ENCODE data around the gene KLHL22. TPM values are rescaled to one million over a fixed set of nuclear protein-coding genes. Genes with fewer than 3 reads are reported as not detected.

The KLHL22 gene
- total and polyA plus RNA-seq, 2 of the 13 experiments (the other 11 are each of a cell fraction or from before 2014, with no cell fraction given), result 10.9 to 14.8 TPM

- TF ChIP-seq ERF (CRISPR knock-in tag; IDR thresholded peaks at IDR 0.05), result no peak
- TF ChIP-seq NR2F2 (IDR thresholded peaks at IDR 0.05; ENCODE audit: borderline replicate concordance, low read depth), result no peak
- TF ChIP-seq JUND (CRISPR knock-in tag; IDR thresholded peaks at IDR 0.05), result no peak
- no peak for TF ChIP-seq GMEB2 (CRISPR knock-in tag; IDR thresholded peaks at IDR 0.05; ENCODE audit: low read depth)
- TF ChIP-seq, protein P1, sequence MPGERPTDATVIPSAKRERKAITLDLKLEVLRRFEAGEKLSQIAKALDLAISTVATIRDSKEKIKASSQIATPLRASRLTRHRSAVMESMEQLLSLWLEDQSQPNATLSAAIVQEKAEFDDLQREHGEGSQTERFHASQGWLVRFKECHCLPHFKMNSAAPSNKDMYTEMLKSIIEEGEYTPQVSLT (CRISPR knock-in tag; IDR thresholded peaks at IDR 0.05; ENCODE audit: borderline replicate concordance, low read depth), result no peak
Measured at GRCh38 chr22:20490941-20491307, 4.7 kb downstream of the KLHL22 start (continued).

DNA sequence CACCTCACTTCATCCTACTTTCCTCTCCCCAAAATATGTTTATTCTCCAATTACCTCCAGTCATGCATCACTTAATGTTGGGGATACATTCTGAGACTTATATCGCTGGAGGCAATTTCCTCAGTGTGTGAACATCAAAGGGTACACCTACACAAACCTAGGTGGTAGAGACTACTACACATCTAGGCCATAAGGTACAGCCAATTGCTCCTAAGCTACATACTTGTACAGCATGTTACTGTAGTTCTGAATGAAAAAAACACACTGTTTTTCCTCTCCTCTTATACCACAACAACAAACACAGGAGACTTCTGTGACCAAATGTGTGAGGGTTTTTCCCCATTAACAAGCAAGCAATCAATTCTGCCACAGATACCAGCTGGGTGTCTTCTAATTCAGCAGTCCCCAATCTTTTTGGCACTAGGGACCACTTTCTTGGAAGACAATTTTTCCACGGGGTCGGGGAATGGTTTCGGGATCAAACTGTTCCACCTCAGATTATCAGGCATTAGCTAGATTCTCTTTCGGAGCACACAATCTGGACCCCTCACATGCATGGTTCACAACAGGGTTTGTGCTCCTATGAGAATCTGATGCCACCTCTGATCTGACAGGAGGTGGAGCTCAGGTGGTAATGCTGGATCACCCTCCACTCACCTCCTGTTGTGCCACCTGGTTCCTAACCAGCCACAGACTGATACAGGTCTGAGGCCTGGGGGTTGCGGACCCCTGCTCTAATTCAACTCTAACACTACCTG lies 5.2 kb downstream of the KLHL22 start:
- ATAC-seq, result no peak
- Histone ChIP-seq H3K27me3 (ENCODE audit: control insufficient read depth in 1 of 2, insufficient read depth in 2 of 2, low read length in 2 of 2) (no peaks in the 10 kb centered on the region; a peak in 1 of 5 replicates), H2AFZ (ENCODE audit: low read length) (no peak overlapping the region), H3K4me3 (replicated peaks in 1 of 3; ENCODE audit: insufficient read depth in 1 of 3, low read depth in 2 of 3, low read length in 3 of 3) (no peak overlapping the region), H3K36me3 (replicated peaks in 1 of 2; ENCODE audit: control insufficient read depth in 1 of 2, insufficient read depth in 2 of 2, low read length in 2 of 2) (peaks cover 2 to 5% of the 10 kb centered on the region in 2 experiments; a peak in 3 of 5 replicates), H3K9me3 (ENCODE audit: low read length) (no peaks in the 10 kb centered on the region), H3K4me1 (ENCODE audit: insufficient read depth, low read length) (peaks cover 22% of the 10 kb centered on the region), H3K79me2 (ENCODE audit: insufficient read depth, low read length) (peaks cover 19% of the 10 kb centered on the region), H3K9ac (ENCODE audit: insufficient read depth, low read depth, low read length) (no peak overlapping the region), H3K27ac (ENCODE audit: extremely low read length, insufficient read depth, low read length) (no peak overlapping the region), H4K20me1 (ENCODE audit: insufficient read depth, low read length) (no peaks in the 10 kb centered on the region), H3K4me2 (ENCODE audit: low read depth, low read length) (no peak overlapping the region)
- no peak for DNase-seq (ENCODE audit: low spot score)
- no peak for FAIRE-seq
- ChIA-PET CTCF (ENCODE audit: low intra/inter-chr PET ratio, low total read pairs) (no interaction called here), POLR2A (no interaction called here)
- no TSS peak for BruUV-seq (replicated peaks)
- in situ Hi-C loops (cut with HindIII; ENCODE audit: extremely low pct_ligation_motif_present, low pct_unique_long_range_greater_than_20kb) (no loop called here), intact Hi-C loops (cut with micrococcal nuclease; ENCODE audit: unreplicated experiment) (loop anchor here (10.0 kb wide), 1 partner anchor 66 kb away; no protein-coding TSS in a partner anchor)
- WGBS (ENCODE audit: low lambda C conversion rate), result 96% methylated on average over 5 of the region's 6 CpGs
- TF ChIP-seq, protein P2, sequence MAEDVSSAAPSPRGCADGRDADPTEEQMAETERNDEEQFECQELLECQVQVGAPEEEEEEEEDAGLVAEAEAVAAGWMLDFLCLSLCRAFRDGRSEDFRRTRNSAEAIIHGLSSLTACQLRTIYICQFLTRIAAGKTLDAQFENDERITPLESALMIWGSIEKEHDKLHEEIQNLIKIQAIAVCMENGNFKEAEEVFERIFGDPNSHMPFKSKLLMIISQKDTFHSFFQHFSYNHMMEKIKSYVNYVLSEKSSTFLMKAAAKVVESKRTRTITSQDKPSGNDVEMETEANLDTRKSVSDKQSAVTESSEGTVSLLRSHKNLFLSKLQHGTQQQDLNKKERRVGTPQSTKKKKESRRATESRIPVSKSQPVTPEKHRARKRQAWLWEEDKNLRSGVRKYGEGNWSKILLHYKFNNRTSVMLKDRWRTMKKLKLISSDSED (CRISPR knock-in tag; IDR thresholded peaks at IDR 0.05), result no peak
- no peak for TF ChIP-seq ZSCAN21 (CRISPR knock-in tag; IDR thresholded peaks at IDR 0.05; ENCODE audit: borderline replicate concordance)
- TF ChIP-seq GATAD1 (CRISPR knock-in tag; IDR thresholded peaks at IDR 0.05), result no peak
- no peak for TF ChIP-seq POLR2AphosphoS2 (IDR thresholded peaks at IDR 0.05; ENCODE audit: low read depth, low read length)
- no peak for TF ChIP-seq ZNF619 (CRISPR knock-in tag; IDR thresholded peaks at IDR 0.05)
- no peak for TF ChIP-seq HIVEP1 (CRISPR knock-in tag; IDR thresholded peaks at IDR 0.05)
- no peak for TF ChIP-seq ZNF121 (CRISPR knock-in tag; IDR thresholded peaks at IDR 0.05)
- no peak for TF ChIP-seq ZBTB25 (CRISPR knock-in tag; IDR thresholded peaks at IDR 0.05)
- TF ChIP-seq KAT7 (CRISPR knock-in tag; IDR thresholded peaks at IDR 0.05; ENCODE audit: borderline replicate concordance), result no peak
- TF ChIP-seq CENPX (CRISPR knock-in tag; IDR thresholded peaks at IDR 0.05), result no peak
- TF ChIP-seq NR1H2 (CRISPR knock-in tag; IDR thresholded peaks at IDR 0.05; ENCODE audit: borderline replicate concordance, low read depth), result no peak
- TF ChIP-seq STAT5B (CRISPR knock-in tag; IDR thresholded peaks at IDR 0.05), result no peak
- TF ChIP-seq ZBTB1 (CRISPR knock-in tag; IDR thresholded peaks at IDR 0.05; ENCODE audit: borderline replicate concordance), result no peak
- no peak for TF ChIP-seq ZFP36L2 (CRISPR knock-in tag; IDR thresholded peaks at IDR 0.05)
- no peak for TF ChIP-seq HNF4G (IDR thresholded peaks at IDR 0.05; ENCODE audit: borderline replicate concordance, low read depth, low read length)
- TF ChIP-seq HNF4G (CRISPR knock-in tag; IDR thresholded peaks at IDR 0.05; ENCODE audit: borderline replicate concordance, low read depth), result no peak

Measured in HepG2 (cell line).